Lung (tissue), 12 donors: ENCODE measurements around the gene MYLK3. TPM values are rescaled to one million over a fixed set of nuclear protein-coding genes. Genes with fewer than 3 reads are reported as not detected.

Experiments used
- ATAC-seq: fragments of 200-7000 bp; cut with Tn5 transposase; one replicate; pipeline ENCODE4 v1.9.1; 2020; ENCODE audit warnings: moderate number of reproducible peaks; ENCODE audit not compliant: insufficient read depth, low FRiP score
- DNase-seq, 3 donors: peaks; one replicate each; pipeline ENCODE4 v3.0.0-alpha.2; 2013 to 2017
- H3K27ac ChIP-seq, 2 donors: one replicate each; pipeline ENCODE4 v1.5.1; 2013; ENCODE audit warnings: mild to moderate bottlenecking in 2 of 2, moderate library complexity in 2 of 2, control low read depth in 1 of 2, inconsistent platforms in 1 of 2, low read depth in 1 of 2, low read length in 1 of 2
- H3K27me3 ChIP-seq, 3 donors: one replicate each; pipeline ENCODE4 v1.5.1; 2013; ENCODE audit warnings: low read length in 2 of 3; ENCODE audit not compliant: control insufficient read depth in 3 of 3, insufficient read depth in 3 of 3
- H3K36me3 ChIP-seq, 4 donors: one replicate each; pipeline ENCODE4 v1.5.1; 2013; ENCODE audit warnings: low read length in 4 of 4, mild to moderate bottlenecking in 1 of 4, moderate library complexity in 1 of 4; ENCODE audit not compliant: control insufficient read depth in 4 of 4, insufficient read depth in 4 of 4
- H3K4me1 ChIP-seq, 5 donors: one replicate each; pipeline ENCODE4 v1.5.1; 2013; ENCODE audit warnings: low read length in 5 of 5, mild to moderate bottlenecking in 2 of 5, moderate library complexity in 1 of 5; ENCODE audit not compliant: control insufficient read depth in 5 of 5, insufficient read depth in 5 of 5
- H3K4me3 ChIP-seq: one replicate; pipeline ENCODE4 v1.5.1; 2013; ENCODE audit warnings: mild to moderate bottlenecking, control low read depth, moderate library complexity
- H3K9ac ChIP-seq, 2 donors: one replicate each; pipeline ENCODE4 v1.5.1; 2013; ENCODE audit warnings: low read length in 2 of 2, control low read depth in 1 of 2; ENCODE audit not compliant: insufficient read depth in 1 of 2
- H3K9me3 ChIP-seq, 4 donors: one replicate each; pipeline ENCODE4 v1.5.1; 2013; ENCODE audit warnings: low read length in 3 of 4, mild to moderate bottlenecking in 1 of 4, moderate library complexity in 1 of 4; ENCODE audit not compliant: control insufficient read depth in 4 of 4, insufficient read depth in 3 of 4
- WGBS, 2 donors: extraction: QIAGEN DNeasy Blood & Tissue Kit; methylation state at CpG; one replicate each; pipeline ENCODE4 v1.1.7; 2013; 5-methylcytosine and 5-hydroxymethylcytosine counted together
- polyA plus RNA-seq, 2 donors: library from polyadenylated mRNA; stranded (reverse); fragments of 200-250 nt; gene quantifications; one replicate each; pipeline ENCODE4 v1.2.1, GENCODE V29; 2013
- total RNA-seq, 2 donors: library from RNA; depleted of rRNA in 1 of 2; stranded (reverse); fragments of >200 nt in 1 of 2; gene quantifications; one replicate each; pipeline ENCODE4 v1.2.1, GENCODE V29; 2014 to 2021
- TF ChIP-seq, protein P1 (sequence below): IDR thresholded peaks from 2 replicates; pipeline ENCODE4 v1.5.1; 2012; ENCODE audit warnings: mild to moderate bottlenecking; ENCODE audit errors: control extremely low read depth, extremely low read depth
- donor health status: control.
- donor health status: control.
- donor health status: Bipolar disorder and iron deficiency.
- donor health status: healthy.
- donor health status: DM: yes; HTN: yes; CAD: no.

MYLK3 gene
- total and polyA plus RNA-seq, 4 donors: 0.16 to 4.6 (median 1.4) TPM

DNA sequence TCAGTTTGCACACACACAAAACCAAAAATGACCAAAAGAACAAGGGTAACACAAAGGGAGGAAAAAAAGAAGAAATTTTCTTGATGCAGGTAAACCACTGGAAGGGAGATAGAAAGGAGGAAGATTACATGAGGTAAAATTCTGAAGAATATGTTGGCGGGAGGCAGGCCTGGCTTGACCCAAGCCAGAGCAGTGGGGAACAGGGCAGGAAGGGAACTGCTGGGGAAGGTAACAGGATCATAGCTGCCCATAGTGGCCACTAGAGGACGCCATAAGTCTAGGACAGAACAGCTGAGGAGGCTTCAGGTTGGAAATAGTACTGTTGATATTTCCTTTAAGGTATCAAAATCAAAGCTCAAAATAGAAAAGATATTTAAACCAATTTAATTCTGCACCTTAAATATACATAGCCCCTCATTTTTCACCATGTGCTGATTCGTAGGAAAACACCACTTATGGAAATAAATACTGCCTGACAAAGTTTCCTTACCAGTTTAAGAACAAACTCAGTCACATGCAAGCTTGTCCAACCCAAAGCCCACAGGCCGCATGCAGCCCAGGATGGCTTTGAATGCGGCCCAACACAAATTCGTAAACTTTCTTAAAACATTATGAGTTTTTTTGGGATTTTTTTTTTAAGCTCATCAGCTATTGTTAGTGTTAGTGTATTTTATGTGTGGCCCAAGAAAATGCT lies 74.7 kb downstream of the MYLK3 start:
- DNase-seq: peak; percentile 31 to 63 (median 47)
- TF ChIP-seq, protein P1, sequence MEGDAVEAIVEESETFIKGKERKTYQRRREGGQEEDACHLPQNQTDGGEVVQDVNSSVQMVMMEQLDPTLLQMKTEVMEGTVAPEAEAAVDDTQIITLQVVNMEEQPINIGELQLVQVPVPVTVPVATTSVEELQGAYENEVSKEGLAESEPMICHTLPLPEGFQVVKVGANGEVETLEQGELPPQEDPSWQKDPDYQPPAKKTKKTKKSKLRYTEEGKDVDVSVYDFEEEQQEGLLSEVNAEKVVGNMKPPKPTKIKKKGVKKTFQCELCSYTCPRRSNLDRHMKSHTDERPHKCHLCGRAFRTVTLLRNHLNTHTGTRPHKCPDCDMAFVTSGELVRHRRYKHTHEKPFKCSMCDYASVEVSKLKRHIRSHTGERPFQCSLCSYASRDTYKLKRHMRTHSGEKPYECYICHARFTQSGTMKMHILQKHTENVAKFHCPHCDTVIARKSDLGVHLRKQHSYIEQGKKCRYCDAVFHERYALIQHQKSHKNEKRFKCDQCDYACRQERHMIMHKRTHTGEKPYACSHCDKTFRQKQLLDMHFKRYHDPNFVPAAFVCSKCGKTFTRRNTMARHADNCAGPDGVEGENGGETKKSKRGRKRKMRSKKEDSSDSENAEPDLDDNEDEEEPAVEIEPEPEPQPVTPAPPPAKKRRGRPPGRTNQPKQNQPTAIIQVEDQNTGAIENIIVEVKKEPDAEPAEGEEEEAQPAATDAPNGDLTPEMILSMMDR: peak; percentile 58
- H3K4me3 ChIP-seq: no peak overlapping the region
- H3K27me3 ChIP-seq: no peaks in the 10 kb centered on the region
- peak; percentile 69 for ATAC-seq
- H3K27ac ChIP-seq: no peak overlapping the region
- no peak overlapping the region for H3K9ac ChIP-seq
- H3K36me3 ChIP-seq: peaks cover 11 to 62% (median 30%) of the 10 kb centered on the region in 4 donors
- 69 to 72% methylated on average over 6 of the region's 6 CpGs for WGBS, 2 donors
- no peaks in the 10 kb centered on the region for H3K4me1 ChIP-seq
- peaks cover 0 to 2% (median 0%) of the 10 kb centered on the region in 4 donors for H3K9me3 ChIP-seq

DNA sequence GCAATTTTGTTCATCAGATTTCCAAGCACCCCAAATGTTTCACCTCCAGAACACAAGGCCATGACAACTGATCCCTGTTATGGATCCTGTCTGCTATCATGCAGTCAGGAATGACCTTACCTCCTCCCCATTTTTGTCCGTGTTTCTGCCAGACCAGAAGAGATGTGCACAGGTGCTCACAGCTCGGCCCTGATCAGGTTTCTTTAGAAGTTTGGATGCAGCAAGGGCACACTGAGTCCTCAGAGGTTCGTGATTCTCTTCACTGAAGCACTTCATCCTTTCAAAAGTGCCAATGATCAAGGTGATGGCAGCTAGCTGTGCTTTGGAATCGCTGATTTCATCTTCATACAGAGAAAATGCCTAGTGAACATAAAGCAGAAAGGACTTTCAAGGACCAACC lies 86.0 kb downstream of the MYLK3 start:
- H3K9ac ChIP-seq: no peak overlapping the region
- ATAC-seq (no peak), DNase-seq (no peak)
- H3K9me3 ChIP-seq: no peaks in the 10 kb centered on the region
- TF ChIP-seq, protein P1: no peak
- no peaks in the 10 kb centered on the region for H3K27me3 ChIP-seq
- H3K27ac ChIP-seq: no peak overlapping the region
- peaks cover 15 to 29% (median 19%) of the 10 kb centered on the region in 4 donors for H3K36me3 ChIP-seq
- H3K4me3 ChIP-seq: no peak overlapping the region
- no peaks in the 10 kb centered on the region for H3K4me1 ChIP-seq
- 68 to 69% methylated on average over 4 of the region's 4 CpGs for WGBS, 2 donors

DNA sequence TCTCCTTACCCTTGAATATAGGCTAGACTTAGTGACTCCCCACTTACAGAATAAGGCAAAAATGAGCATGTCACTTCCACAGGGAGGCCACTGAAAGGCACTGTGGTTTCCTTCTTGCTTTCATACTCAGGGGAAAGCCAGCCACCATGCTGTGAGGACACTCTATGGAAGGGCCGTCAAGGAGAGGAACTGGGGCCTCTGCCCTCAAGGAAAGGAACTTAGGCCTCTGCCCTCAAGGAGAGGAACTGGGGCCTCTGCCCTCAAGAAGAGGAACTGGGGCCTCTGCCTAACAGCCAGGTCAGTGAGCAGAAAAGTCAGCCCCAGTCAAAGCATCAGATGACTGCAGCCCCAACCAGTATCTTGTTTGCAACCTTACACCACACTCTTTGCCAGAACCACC lies 89.2 kb downstream of the MYLK3 start:
- ATAC-seq: peak; percentile 69
- H3K4me1 ChIP-seq: no peaks in the 10 kb centered on the region
- no peak overlapping the region for H3K9ac ChIP-seq
- no peak overlapping the region for H3K27ac ChIP-seq
- no peaks in the 10 kb centered on the region for H3K9me3 ChIP-seq
- H3K4me3 ChIP-seq: no peak overlapping the region
- H3K36me3 ChIP-seq: peaks cover 12 to 21% (median 14%) of the 10 kb centered on the region in 4 donors
- TF ChIP-seq, protein P1: no peak
- 31 to 44% methylated on average over 1 of the region's 1 CpG for WGBS, 2 donors
- no peaks in the 10 kb centered on the region for H3K27me3 ChIP-seq
- peak in 2 of 3 donors; percentile 10 to 12 for DNase-seq

Other genes starting within 250 kb of the MYLK3 start
- 1 to 10 TPM; 1.6 to 6.1 TPM for gene SHCBP1, start 127.0 kb downstream of the MYLK3 start, total RNA-seq
- 1 to 10 TPM in 1 of 2 donors, under 1 TPM in 1; 0.96 to 1.5 TPM for gene SHCBP1, start 127.0 kb downstream of the MYLK3 start, polyA plus RNA-seq
- gene VPS35, start 59.2 kb downstream of the MYLK3 start, total RNA-seq: 100 to 1,000 TPM in 1 of 2 donors, 10 to 100 TPM in 1; 97.9 to 104 TPM
- gene VPS35, start 59.2 kb downstream of the MYLK3 start, polyA plus RNA-seq: 10 to 100 TPM; 16.6 to 40.1 TPM
- gene ORC6, start 58.7 kb downstream of the MYLK3 start, total RNA-seq: 1 to 10 TPM; 4.2 to 5.6 TPM
- 1 to 10 TPM; 1.4 to 3.4 TPM for gene ORC6, start 58.7 kb downstream of the MYLK3 start, polyA plus RNA-seq
- gene C16orf87, start 82.8 kb upstream of the MYLK3 start, total RNA-seq: 10 to 100 TPM in 1 of 2 donors, 1 to 10 TPM in 1; 5.1 to 17.2 TPM
- 1 to 10 TPM; 2.8 to 4.8 TPM for gene C16orf87, start 82.8 kb upstream of the MYLK3 start, polyA plus RNA-seq
- gene GPT2, start 136.0 kb upstream of the MYLK3 start, total RNA-seq: 10 to 100 TPM in 1 of 2 donors, 1 to 10 TPM in 1; 8.3 to 13.3 TPM
- gene GPT2, start 136.0 kb upstream of the MYLK3 start, polyA plus RNA-seq: 1 to 10 TPM; 4.3 to 4.7 TPM
- gene DNAJA2, start 225.3 kb upstream of the MYLK3 start, total RNA-seq: 10 to 100 TPM; 38.5 to 56.5 TPM
- 10 to 100 TPM; 24.9 to 32.8 TPM for gene DNAJA2, start 225.3 kb upstream of the MYLK3 start, polyA plus RNA-seq